HTERT RPE-1 (cell line): Measurements from ENCODE around the gene IL37.

ENCODE experiments used
- in situ Hi-C: fragments of 300-500 bp; cut with MboI; formaldehyde crosslinking; loops from 4 replicates; pipeline ENCODE4 v1.14.3; 2020; ENCODE audit warnings: low sequenced_read_pairs

IL37 gene, protein sequence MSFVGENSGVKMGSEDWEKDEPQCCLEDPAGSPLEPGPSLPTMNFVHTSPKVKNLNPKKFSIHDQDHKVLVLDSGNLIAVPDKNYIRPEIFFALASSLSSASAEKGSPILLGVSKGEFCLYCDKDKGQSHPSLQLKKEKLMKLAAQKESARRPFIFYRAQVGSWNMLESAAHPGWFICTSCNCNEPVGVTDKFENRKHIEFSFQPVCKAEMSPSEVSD

DNA sequence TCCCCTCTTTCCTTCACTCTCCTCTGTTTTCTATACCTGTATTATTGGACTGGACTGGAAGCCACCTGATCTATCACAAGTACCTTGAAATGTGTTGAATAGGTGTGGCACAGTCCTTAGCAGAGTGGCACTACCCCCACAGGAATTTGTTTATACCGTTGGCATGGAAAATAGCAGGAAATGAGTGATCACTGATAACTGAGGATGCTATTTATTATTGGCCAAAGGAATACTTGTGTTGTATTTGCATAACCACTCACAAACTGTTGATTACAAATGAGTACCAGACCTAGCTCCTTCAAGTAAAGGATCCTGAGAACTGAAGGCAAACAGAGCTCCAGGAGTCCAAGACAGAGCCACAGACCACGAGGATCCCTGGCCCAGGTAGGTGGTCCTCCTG lies at the start of gene IL37:
TSS of gene IL37 (plus strand) at position 301 of the 400 bp plus-strand sequence. CDS start 1,848 bp downstream, outside the sequence.
- in situ Hi-C loops = no loop called here

DNA sequence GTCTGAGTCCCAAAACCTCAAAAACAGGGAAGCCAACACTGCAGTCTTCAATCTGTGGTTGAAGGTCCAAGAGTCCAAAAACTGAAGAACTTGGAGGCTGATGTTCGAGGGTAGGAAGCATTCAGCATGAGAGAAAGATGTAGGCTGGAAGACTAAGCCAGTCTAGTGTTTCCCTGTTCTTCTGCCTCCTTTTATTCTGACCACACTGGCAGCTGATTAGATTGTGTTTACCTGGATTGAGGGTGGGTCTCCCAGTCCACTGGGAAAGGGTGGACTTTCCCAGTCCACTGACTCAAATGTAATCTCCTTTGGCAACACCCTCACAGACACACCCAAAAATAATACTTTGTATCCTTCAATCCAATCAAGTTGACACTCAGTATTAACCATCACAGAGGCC lies 46.9 kb upstream of the IL37 start:
- in situ Hi-C loops = no loop called here

DNA sequence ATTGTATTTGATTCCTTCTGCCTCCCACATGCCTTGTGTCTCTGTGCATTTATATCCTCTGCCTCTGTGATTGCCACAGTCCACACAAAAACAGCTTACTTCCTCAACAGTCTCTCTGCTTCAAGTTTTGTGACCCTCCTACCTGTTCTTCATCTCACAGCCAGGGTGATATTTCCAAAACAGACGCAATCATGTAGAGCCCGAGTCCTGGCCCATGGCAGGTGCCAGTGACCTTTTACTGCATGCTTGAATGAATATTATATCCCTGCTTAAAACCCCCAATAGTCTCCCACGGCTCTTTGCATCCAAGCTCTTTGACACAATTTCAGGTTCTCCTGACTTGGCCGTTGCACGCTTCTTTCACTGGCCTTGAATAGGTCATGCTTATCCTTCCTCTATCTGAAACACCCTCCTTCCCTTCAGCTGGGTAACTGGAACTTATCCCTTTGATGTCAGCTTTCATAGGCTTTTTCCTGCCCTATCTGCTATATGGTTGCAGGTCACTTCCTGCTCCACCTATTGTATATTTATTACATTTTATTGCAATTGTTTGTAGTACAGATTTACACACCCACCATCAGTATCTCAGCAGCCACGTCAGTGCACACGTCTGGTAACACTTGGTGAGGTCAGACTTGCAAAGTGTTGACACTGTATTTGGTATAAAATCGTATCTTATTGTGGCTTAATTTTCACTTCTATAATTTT lies 44.7 kb upstream of the IL37 start:
- in situ Hi-C loops = no loop called here

DNA sequence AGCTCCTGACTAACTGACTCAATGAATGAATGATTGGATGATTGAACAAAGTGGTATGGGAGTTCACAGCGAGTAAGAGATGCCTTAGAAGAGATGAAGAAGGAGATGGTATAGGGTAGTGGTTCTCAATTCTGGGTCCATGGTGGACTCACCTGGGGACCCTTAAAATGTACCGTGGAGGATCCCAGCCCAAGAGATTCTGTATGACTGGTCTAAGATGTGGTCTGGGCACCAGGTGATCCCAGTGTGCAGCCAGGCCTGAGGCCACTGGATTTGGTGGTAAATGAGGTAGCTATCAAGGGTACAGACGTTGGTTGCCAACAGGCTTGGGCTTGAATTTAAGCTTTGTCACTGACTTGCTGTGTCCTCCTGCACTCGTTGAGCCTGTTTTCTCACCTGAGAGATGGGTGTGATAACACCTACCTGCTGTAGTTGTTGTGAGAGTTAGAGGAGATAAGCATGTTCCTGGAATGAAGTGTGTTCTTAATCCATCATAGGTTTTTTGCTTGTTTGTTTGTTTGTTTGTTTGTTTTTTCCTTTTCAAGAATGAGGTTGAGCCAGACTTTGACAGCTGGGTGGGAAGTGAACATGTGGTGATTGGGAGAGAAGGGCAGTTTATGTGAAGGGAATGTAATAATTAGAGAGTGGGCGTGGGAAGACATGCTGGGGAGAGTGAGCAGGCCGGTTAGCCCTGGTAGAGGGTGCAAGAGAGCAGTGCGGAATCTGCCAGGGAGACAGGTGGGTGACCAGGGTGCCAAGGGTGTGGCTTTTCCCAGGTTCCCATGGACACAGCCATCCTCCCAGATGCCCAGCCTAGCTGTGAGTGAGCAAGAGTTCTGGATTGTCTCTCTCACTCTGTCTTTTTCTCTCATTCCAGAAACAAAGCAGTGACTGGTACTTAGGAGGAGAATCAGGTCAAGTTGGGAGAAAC lies 43.0 kb upstream of the IL37 start:
- in situ Hi-C loops = no loop called here

DNA sequence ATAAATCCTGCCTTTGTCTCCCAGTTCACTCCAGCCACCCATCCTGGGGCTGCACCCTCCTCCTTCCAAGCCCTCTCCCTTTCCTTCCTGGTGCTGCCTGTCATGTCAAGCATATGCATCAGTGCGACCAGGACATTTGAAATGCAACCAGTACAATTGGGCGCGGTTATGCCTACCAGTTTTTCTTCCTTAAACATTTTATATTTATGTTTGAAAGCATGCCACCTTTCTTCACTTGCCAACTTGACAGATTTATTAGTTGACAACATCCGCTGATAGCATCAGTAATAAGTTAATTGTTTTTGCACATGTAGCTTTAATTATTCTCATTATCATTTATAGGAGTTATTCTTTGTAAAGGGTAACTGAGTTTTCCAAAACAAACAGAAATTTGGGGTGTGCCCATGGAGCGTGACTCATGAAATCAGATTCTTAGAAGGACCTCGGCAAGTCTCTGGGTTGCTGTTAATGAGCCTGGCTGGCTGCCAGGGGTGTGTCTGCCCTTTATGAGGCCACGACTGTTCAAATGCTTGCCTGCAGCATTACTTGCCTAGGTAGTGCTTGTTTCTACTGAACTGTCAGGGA lies 41.6 kb upstream of the IL37 start:
- in situ Hi-C loops = no loop called here

DNA sequence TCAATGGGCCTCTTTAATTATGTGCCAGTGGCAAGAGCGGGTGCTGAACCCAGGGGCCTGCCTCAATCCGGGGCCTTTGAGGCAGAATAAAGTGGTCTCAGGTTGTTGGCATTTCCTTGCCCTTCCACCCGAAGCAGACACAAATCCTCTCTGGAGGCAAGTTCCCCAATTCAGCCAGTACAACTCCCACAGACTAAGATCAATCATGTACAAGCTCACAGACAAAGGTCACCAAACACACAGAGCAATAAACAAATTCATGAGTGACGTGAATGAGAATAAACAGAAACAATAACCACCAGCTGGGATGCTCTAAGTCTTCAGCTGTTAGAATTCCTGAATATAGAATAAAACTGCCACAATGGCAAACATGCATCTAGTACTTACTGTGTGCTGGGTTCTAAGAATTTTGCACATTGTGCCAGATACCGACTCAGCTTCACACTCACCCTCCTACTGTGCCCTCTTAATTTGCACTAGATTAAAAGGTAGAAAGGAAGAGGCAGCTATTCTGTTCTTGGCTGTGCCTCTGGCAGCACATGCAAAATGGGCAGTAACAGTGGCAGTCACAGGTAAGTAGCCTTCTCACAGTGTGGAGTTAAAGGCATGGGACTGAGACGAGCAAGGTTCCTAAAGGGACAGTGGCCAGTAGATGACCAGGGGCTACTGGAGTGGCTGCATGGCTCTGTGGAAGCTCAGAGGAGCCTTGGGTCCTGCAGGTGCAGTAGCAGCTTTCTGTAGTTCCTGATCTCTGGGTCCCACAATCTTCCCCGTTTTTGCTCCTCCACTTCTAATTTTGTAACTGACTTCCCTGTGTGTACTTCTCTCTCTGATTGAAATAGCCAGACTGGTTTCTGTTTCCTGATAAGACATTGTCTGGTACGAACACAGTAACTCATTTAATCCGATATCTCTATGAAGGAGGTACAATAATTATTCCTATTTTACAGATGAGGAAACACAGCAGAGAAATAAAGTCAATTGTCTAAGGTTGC lies 39.8 kb upstream of the IL37 start:
- in situ Hi-C loops = no loop called here

DNA sequence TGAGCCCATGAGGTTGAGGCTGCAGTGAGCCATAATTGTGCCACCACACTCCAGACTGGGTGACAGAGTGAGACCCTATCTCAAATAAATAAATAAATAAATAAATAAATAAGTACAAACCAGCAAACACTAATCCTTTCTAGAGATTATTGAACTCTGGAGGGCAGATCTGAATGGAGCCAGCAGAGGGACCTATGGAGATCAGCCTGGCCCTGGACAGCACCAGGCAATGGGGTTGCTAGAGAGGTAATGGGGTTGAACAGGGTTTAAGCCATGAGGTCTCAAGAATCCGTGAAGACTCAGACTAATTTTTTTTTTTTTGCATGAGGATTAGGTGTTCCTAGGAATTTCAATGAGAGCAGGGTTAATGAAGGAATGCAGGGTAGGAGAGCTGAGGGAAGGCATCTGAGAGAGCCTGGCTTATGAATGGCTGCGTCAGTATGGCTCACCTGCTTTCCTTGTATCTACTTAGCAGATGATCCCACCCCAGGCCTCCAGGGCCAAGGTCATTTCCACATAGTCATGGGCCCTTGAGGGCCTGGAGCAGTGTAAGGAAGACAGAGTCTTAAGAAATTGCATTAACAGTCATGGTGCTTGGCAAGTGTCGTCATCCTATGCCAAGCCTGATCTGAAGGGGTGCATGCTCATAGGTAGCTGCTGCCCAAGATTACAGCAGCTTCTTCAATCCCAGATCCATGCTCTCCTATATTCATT lies 34.6 kb upstream of the IL37 start:
- in situ Hi-C loops = no loop called here

DNA sequence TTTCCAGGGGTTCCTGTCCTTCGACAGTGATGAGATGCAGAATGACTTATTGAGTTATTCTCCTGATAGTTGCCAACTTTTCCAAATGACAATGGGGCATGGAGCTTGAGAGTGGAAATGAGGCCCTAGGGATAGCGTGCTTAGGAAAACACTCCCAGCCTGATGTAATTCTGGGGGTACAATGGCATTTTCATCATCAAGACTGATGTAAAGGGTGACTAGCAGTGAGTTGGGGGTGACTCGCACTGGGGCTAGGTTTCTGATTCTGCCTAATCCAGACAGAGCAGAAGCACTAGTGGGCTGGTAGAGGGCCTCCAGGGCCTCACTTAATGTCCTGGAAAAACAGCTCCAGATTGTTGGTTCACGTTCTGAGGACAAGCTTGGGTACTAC lies 34.0 kb upstream of the IL37 start:
- in situ Hi-C loops = no loop called here

DNA sequence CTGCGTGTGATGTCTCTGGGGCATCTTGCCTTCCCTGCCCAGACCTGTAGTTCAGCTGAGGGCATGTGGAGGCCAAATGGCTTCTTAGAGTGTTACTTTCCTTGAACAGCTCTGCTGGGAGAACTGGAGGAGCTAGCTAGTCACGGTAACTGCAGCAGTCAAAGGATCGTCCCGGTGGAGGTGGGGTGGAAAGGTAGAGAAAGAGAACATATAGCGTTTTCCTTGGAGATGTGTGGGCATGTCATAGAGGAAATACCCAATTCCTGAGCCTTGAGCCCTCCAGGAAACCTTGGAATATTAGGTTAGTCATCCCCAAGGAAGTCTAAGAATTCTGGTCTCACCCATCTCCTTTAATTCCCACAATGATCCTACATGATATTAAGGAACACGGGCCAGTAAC lies 33.5 kb upstream of the IL37 start:
- in situ Hi-C loops = no loop called here

DNA sequence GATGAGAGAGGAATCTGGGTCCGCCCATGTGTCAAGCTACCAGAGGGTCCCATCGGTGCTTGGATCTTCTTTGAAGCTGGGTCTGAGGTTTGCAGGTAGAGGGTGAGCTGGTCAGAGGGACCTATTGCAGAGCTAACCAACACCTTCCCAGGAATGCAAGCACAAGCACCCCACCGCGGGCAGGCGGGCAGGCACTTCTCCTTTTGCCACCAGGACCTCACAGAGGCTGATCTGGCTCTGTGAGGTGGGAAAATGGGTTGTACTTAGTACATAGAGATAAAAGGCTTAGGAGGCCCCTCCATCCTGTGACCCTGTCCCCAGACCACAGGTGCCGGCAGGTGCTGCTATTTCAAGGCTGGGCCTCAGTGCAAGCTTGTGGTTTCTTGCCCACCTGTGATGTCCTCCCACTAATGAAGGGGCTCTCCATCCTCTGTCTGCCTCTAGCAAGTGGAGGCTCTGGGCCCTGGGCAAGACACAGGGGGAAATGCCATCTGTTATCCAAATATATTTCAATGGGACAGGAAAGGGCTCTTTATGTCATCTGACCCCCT lies 31.4 kb upstream of the IL37 start:
- in situ Hi-C loops = no loop called here

DNA sequence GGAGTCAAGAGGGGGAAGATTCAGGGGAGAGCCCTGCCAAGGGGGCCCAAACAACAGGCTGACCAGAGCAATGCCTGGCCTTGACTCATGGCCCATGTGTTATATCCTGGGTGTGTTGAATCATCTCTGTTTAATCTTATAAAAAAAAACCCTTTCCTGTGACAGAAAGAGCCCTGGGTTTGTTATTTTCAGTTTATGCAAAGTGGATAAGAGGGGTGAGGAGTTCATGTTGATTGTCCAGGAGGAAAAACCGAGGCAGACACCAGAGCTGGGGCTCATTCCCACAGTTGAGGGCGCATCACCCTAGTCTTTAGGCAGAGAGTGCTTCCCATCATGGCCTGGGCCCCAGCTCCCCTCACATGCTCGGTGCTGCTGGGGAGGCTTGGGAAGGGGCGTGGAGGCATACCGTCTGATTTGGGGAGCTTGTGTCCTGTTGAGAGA lies 30.9 kb upstream of the IL37 start:
- in situ Hi-C loops = no loop called here

DNA sequence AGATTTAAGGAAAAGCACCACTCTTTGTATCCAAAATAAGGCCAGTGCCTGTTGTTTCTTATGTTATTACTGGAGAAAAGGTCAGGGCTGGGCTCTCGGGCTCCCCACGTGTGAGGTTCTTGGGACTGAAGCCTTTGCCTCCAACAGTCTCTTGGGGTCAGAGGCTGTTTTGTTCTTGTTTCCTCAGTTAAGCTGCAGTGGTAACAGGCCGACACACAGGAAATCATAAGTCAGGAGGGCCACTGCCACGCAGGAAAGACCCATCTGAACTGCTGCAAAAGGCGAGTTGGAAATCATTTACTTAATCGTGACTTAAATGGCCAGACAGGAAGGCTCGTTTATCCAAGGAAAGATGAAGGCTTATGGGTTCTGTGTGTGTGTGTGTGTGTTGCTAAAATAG lies 30.3 kb upstream of the IL37 start:
- in situ Hi-C loops = no loop called here

DNA sequence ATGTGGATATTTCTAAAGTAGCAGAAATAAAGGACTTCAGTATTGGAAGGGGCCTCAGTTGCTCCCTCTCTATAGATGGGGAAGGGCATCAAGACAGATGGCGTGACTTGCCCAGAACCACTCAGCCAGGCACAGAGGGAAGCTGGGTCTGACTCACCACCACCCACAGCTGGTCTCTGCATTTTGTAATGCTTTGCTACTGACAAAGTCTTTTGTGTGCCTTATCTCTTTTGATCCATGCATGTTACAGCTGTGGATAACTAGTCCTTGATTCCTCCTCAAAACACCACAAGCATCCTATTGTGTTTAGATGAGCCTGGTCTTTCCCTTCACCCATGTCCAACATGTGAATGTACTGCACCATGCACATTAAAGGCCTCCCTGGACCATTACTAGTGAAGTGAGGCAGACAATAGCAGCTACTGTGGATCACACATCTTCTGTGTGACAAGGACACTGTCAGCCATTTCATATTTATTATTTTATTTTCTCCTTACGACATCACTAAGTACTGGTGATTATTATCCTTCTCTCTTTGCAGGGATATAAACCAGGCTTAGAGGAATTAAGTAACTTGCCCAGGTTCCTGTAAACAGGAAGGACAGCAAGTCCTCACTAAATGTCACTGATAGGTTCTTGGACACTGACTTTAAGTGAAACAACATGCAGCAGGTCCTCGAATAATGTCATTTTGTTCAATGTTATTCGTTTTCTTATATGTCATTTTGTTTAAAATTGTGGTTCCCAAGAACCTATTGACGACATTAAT lies 29.6 kb upstream of the IL37 start:
- in situ Hi-C loops = no loop called here

DNA sequence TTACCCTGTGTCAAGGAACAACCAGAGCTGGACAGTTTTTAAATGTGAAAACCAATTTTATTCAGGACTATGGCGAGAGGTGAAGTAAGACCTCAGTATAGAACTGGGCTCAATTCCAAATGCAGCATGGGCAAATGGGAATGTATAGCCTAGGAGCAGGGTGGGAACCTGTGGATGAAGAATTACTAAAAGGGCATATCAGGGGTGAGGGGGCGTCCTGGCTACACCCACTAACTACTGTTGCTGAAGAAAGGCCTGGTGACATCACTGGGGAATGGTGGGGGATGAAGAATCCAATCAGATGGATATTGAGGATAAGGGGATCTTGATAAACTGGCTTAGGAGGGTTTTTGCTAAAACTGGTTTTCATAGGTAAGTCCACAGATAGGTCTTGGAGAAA lies 27.3 kb upstream of the IL37 start:
- in situ Hi-C loops = no loop called here

DNA sequence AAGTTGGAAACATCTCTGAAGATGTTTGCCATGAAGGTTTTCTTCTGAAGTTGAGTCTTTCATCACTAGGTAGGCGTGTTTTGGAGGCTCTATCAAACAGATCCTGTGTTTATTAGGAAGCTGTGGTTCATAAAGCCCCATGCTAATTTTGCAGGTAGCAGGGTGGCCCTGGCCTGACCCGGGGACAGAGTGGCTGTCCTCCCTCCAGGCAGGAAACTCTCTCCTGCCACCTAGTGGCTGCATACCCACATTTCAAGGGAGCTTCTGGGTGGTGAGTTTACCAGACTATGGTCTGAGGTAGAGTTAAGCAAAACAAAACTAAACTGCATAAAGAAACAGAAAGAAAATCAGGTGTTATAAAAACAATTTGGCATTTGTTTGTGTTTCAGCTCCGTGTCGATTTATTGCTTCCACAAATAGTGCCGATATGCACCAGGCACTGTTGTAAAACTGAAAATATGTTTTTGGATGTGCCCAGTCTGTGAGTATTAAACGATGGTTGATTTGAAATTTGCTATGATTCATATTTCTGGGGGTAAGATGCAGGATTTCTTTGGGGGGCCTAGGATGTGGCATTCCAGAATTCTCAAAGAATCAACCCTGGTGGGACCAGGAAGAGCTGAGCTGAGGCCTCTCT lies 26.0 kb upstream of the IL37 start:
- in situ Hi-C loops = no loop called here

DNA sequence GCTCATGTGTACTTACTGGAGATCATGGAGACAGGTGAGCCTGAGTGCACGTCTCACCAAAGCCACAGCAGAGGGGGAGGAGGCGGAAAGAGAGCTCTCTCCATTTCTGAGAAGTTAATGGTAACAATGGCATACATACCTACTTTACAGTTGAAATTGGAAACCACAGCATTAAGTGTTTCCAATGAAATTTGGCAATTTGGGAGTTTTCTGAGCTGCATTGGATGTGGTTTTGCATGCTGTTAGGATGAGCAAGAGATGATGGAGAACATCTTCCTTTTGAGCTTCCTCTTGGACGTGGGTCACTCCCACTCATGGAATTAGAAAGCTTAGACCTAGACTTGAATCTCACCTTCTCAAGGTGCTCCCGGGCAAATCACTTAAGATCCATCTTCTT lies 25.5 kb upstream of the IL37 start:
- in situ Hi-C loops = no loop called here

DNA sequence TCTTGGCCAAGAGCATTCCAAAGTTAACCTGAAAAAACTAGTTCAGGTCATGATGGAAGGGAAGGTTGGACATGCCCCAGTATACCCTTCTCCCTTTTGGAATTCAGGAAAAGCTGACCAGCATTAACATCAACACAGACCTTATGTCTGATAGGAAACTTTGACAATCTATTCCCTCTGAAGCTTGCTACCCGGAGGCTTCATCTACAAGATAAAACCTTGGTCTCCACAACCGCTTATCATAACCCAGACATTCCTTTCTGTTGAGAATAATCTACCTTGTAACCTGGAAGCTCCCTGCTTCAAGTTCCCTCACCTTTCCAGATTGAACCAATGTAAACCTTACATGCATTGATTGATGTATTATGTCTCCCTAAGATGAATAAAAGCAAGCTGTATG lies 24.7 kb upstream of the IL37 start:
- in situ Hi-C loops = no loop called here
